ENCODE data around the gene B3GAT1.

B3GAT1 gene

GRCh38 chr11:134379241-134379640 lies 32.8 kb downstream of the B3GAT1 start:
- Mint-ChIP-seq H3K9me3 (no peaks in the 10 kb centered on the region), H3K36me3 (ENCODE audit: low read depth) (no peaks in the 10 kb centered on the region), H3K27ac (no peak overlapping the region), H3K4me1 (no peaks in the 10 kb centered on the region), H3K4me3 (no peak overlapping the region), H3K27me3 (ENCODE audit: low read depth) (peaks cover 29% of the 10 kb centered on the region)
- TF ChIP-seq CTCF (IDR thresholded peaks at IDR 0.05; ENCODE audit: unreplicated experiment in 3 of 3), result no peak

- H3K27me3 Mint-ChIP-seq (ENCODE audit: low read depth), result peaks cover 31% of the 10 kb centered on the region
- no peak for TF ChIP-seq CTCF (IDR thresholded peaks at IDR 0.05; ENCODE audit: unreplicated experiment in 3 of 3)
- no peaks in the 10 kb centered on the region for H3K9me3 Mint-ChIP-seq
- no peaks in the 10 kb centered on the region for H3K36me3 Mint-ChIP-seq (ENCODE audit: low read depth)
- no peak overlapping the region for H3K27ac Mint-ChIP-seq
- no peak overlapping the region for H3K4me3 Mint-ChIP-seq
- no peaks in the 10 kb centered on the region for H3K4me1 Mint-ChIP-seq
Observed at GRCh38 chr11:134377876-134378275, 34.2 kb downstream of the B3GAT1 start.

- H3K27ac Mint-ChIP-seq, result no peak overlapping the region
- H3K4me3 Mint-ChIP-seq, result no peak overlapping the region
- no peaks in the 10 kb centered on the region for H3K36me3 Mint-ChIP-seq (ENCODE audit: low read depth)
- peaks cover 26% of the 10 kb centered on the region for H3K27me3 Mint-ChIP-seq (ENCODE audit: low read depth)
- no peaks in the 10 kb centered on the region for H3K9me3 Mint-ChIP-seq
- no peaks in the 10 kb centered on the region for H3K4me1 Mint-ChIP-seq
- no peak for TF ChIP-seq CTCF (IDR thresholded peaks at IDR 0.05; ENCODE audit: unreplicated experiment in 3 of 3)
Observed at GRCh38 chr11:134376150-134376921, 35.7 kb downstream of the B3GAT1 start.

GRCh38 chr11:134374891-134375550 lies 37.0 kb downstream of the B3GAT1 start:
- TF ChIP-seq CTCF (IDR thresholded peaks at IDR 0.05; ENCODE audit: unreplicated experiment in 3 of 3), result no peak
- no peak overlapping the region for H3K4me3 Mint-ChIP-seq
- H3K4me1 Mint-ChIP-seq, result no peaks in the 10 kb centered on the region
- H3K27ac Mint-ChIP-seq, result no peak overlapping the region
- peaks cover 19% of the 10 kb centered on the region for H3K27me3 Mint-ChIP-seq (ENCODE audit: low read depth)
- no peaks in the 10 kb centered on the region for H3K36me3 Mint-ChIP-seq (ENCODE audit: low read depth)
- no peaks in the 10 kb centered on the region for H3K9me3 Mint-ChIP-seq

- H3K36me3 Mint-ChIP-seq (ENCODE audit: low read depth), result no peaks in the 10 kb centered on the region
- H3K27me3 Mint-ChIP-seq (ENCODE audit: low read depth), result peaks cover 20% of the 10 kb centered on the region
- H3K4me1 Mint-ChIP-seq, result no peaks in the 10 kb centered on the region
- no peak for TF ChIP-seq CTCF (IDR thresholded peaks at IDR 0.05; ENCODE audit: unreplicated experiment in 3 of 3)
- no peaks in the 10 kb centered on the region for H3K9me3 Mint-ChIP-seq
- H3K4me3 Mint-ChIP-seq, result no peak overlapping the region
- H3K27ac Mint-ChIP-seq, result no peak overlapping the region
Observed at GRCh38 chr11:134374171-134374570, 37.9 kb downstream of the B3GAT1 start.
